Epithelial cell of proximal tubule (primary cell): ENCODE results near the gene METTL15. TPM values are rescaled to one million over a fixed set of nuclear protein-coding genes. Genes with fewer than 3 reads are reported as not detected.
"Not testable (repeated sequence)": the region's sequence is repeated elsewhere in the genome, so short reads cannot be mapped to it uniquely, and the experiment has no call there.

Source experiments
- DNase-seq: peaks from one replicate; pipeline ENCODE4 v3.0.0-alpha.2; 2011; ENCODE audit warnings: low read depth
- H3K4me3 ChIP-seq: 2 replicates; pipeline ENCODE4 v1.5.1; 2011; ENCODE audit warnings: low read depth, mild to moderate bottlenecking, low read length
- CTCF ChIP-seq: conservative IDR thresholded peaks from 2 replicates; pipeline ENCODE4 v1.5.1; 2012; ENCODE audit warnings: low read depth, mild to moderate bottlenecking, low read length
- total RNA-seq: library from RNA; depleted of rRNA; stranded (reverse); fragments of >200 nt; gene quantifications from 2 replicates; pipeline ENCODE4 v1.2.3, GENCODE V29; 2015

Gene METTL15
- total RNA-seq, 1 donor from 2014 or later, result 8.7 TPM

- TF ChIP-seq CTCF, result no peak
- no peak overlapping the region for H3K4me3 ChIP-seq
- DNase-seq, result no peak
Observed at GRCh38 chr11:28195449-28195848, 87.3 kb downstream of the METTL15 start.

GRCh38 chr11:28209906-28210305 is 101.7 kb downstream of the METTL15 start:
- no peak overlapping the region for H3K4me3 ChIP-seq
- no peak for DNase-seq
- no peak for TF ChIP-seq CTCF

- not testable (repeated sequence) for H3K4me3 ChIP-seq, DNase-seq
Observed at GRCh38 chr11:28222063-28222462, 113.9 kb downstream of the METTL15 start.

GRCh38 chr11:28223577-28223976 is 115.4 kb downstream of the METTL15 start:
- DNase-seq, result no peak
- no peak for TF ChIP-seq CTCF
- no peak overlapping the region for H3K4me3 ChIP-seq

- no peak overlapping the region for H3K4me3 ChIP-seq
- no peak for DNase-seq
- TF ChIP-seq CTCF, result no peak
Observed at GRCh38 chr11:28223994-28224393, 115.8 kb downstream of the METTL15 start.

- H3K4me3 ChIP-seq, result no peak overlapping the region
- DNase-seq, result no peak
- TF ChIP-seq CTCF, result no peak
Observed at GRCh38 chr11:28227460-28227859, 119.3 kb downstream of the METTL15 start.

- no peak for TF ChIP-seq CTCF
- DNase-seq, result no peak
- H3K4me3 ChIP-seq, result no peak overlapping the region
Observed at GRCh38 chr11:28228196-28228895, 120.2 kb downstream of the METTL15 start.
